Retinal pigment epithelial cell (primary cell): ENCODE data around the gene TRIM41.

Source experiments
- DNase-seq: peaks from one replicate; pipeline ENCODE4 v3.0.0-alpha.2; 2010; ENCODE audit warnings: low read depth
- H3K4me3 ChIP-seq: 2 replicates; pipeline ENCODE4 v1.5.1; 2011; ENCODE audit warnings: mild to moderate bottlenecking, low read length, control low read depth, moderate library complexity
- TF ChIP-seq, protein P1 (sequence below): conservative IDR thresholded peaks from 2 replicates; pipeline ENCODE4 v1.5.1; 2011; ENCODE audit warnings: low read depth, low read length, control low read depth, inconsistent platforms

The TRIM41 gene

DNA sequence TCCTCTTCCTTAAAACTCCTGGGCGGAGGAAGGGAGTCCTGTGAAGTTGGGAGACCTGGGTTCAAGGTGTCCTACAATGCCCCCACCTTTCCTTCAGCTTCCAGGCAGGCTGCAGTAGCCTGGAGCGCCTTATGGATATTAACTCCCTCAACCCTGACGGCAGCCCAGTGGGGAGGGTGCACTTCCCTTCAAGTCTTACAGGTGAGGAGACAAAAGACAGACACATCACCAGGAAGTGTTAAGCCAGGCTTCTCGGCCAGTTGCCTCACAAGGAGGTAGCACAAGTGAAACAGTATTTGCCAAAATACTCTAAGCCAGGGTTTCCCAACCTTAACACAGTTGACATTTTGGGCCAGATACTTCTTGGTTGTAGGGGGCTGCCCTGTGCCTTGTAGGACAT is 22.3 kb upstream of the TRIM41 start:
- DNase-seq, result no peak
- no peak overlapping the region for H3K4me3 ChIP-seq
- TF ChIP-seq, protein P1, sequence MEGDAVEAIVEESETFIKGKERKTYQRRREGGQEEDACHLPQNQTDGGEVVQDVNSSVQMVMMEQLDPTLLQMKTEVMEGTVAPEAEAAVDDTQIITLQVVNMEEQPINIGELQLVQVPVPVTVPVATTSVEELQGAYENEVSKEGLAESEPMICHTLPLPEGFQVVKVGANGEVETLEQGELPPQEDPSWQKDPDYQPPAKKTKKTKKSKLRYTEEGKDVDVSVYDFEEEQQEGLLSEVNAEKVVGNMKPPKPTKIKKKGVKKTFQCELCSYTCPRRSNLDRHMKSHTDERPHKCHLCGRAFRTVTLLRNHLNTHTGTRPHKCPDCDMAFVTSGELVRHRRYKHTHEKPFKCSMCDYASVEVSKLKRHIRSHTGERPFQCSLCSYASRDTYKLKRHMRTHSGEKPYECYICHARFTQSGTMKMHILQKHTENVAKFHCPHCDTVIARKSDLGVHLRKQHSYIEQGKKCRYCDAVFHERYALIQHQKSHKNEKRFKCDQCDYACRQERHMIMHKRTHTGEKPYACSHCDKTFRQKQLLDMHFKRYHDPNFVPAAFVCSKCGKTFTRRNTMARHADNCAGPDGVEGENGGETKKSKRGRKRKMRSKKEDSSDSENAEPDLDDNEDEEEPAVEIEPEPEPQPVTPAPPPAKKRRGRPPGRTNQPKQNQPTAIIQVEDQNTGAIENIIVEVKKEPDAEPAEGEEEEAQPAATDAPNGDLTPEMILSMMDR, result no peak

DNA sequence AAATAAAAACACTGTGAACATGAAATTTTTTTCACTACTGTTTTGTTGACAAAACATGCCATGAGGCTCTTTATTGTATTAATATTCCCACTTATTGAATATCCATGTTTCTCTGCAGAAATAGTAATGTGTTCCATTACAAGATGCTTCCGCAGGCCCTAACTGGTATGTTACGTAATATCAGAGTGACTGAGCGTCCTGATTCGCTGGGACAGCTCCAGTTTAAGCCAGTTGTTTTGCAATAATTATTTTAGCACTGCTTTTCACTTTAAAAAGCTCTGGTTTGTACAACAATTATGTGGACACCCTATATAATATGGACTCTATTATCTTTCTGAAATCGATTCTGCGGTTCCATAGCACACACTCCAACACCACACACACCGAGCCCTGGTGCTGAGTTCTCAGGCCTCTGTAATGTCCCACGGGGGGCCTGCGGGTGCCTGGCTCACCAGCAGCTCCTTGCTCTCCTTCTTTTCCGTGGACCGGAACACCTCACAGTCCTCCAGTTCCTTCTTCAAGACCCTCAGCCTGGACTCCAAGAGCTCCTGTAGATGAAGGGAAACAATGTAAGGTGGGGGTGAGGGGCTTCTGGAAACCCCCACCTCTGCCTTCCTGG is 19.9 kb upstream of the TRIM41 start:
- no peak for DNase-seq
- no peak overlapping the region for H3K4me3 ChIP-seq
- TF ChIP-seq, protein P1, result no peak

GRCh38 chr5:181203777-181204112 is 19.3 kb upstream of the TRIM41 start:
- TF ChIP-seq, protein P1, result no peak
- H3K4me3 ChIP-seq, result peak overlapping the region; percentile 33
- DNase-seq, result no peak

GRCh38 chr5:181204113-181204825 is 18.8 kb upstream of the TRIM41 start:
- TF ChIP-seq, protein P1, result no peak
- H3K4me3 ChIP-seq, result peak overlapping the region; percentile 33
- no peak for DNase-seq

GRCh38 chr5:181204826-181205760 is 18.0 kb upstream of the TRIM41 start, which contains the start of gene TRIM7:
TSS of gene TRIM7 (minus strand) at chr5:181205196. CDS start at chr5:181205110, 86 bp downstream.
- no peak for DNase-seq
- TF ChIP-seq, protein P1, result no peak
- peak within 1 kb of the TSS; percentile 67 for H3K4me3 ChIP-seq

DNA sequence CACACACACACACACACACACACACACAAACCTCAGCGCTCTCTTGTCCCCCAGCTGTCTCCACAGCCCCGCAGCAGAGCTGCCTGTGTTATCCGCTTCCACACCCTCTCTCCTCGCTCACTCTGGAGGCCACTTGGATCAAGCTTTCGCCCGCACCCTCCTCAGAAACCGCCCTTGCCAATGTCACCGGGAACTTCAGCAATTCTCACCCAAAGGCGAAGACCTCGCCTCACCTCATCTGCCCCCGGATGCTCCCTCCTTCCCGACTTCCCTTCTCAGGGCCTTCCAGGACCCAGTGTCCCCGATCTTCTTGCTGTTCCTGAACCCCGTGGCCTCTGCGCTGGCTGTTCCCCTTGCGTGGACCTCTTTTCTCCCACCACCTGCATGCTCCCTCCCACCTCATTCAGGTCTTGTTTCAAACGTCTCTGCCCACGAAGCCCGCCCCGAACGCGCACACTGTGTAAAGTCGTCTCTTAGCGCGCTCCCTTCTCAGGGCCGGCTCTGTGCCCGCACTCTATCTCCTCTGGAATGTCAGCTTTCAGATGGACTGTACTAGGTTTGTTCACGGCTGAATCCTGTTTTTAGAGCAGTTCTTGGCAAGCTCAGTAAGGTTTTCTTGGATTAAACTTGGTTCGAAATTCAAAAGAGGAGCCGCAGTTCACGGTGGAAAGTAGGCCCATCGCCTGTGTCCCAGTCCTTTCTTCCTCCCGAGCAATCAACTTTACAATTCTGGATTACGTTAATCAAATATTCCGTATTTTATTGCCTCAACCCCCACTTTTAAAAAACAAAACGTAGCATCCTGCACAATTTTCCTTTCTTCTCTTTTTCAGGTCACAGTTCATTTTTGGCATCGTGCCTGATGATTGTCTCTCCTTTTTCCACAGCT is 17.1 kb upstream of the TRIM41 start:
- H3K4me3 ChIP-seq, result peak overlapping the region; percentile 67
- TF ChIP-seq, protein P1, result no peak
- DNase-seq, result no peak
